ENCODE results near the gene IRAG1.
"Not testable (repeated sequence)": the region's sequence is repeated elsewhere in the genome, so short reads cannot be mapped to it uniquely, and the experiment has no call there.

The IRAG1 gene

DNA sequence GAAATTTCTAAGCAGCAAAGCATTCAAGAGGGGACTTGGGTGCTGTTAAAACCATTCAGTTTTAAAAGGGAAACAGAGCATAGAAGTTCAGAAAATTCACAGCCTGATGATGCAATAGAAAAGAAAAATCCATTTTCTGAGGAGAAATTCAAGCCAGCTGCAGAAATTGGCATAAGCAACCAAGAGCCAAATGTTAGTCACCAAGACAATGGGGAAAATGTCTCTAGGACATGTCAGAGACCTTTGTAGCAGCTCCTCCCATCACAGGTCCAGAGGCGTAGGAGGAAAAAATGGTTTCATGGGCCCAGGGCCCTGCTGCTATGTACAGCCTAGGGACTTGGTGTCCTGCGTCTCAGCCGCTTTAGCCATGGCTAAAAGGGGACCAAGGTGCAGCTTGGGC, 5.5 kb upstream of the IRAG1 start:
- no peak for DNase-seq

DNA sequence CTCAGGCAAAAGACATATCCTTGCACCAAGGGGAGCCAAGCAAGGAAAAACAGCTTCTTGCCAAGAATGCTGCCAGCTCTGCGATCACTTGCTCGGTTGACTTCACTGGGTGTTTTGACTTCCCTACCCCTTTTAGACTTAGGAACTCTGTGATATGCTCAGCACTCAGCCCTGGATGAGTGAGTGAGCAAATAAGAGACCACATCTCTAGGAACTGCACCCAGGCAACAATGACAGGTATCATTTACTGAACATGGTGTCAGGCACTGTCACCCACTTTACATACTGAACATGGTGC, 3.7 kb upstream of the IRAG1 start:
- DNase-seq, result no peak

DNA sequence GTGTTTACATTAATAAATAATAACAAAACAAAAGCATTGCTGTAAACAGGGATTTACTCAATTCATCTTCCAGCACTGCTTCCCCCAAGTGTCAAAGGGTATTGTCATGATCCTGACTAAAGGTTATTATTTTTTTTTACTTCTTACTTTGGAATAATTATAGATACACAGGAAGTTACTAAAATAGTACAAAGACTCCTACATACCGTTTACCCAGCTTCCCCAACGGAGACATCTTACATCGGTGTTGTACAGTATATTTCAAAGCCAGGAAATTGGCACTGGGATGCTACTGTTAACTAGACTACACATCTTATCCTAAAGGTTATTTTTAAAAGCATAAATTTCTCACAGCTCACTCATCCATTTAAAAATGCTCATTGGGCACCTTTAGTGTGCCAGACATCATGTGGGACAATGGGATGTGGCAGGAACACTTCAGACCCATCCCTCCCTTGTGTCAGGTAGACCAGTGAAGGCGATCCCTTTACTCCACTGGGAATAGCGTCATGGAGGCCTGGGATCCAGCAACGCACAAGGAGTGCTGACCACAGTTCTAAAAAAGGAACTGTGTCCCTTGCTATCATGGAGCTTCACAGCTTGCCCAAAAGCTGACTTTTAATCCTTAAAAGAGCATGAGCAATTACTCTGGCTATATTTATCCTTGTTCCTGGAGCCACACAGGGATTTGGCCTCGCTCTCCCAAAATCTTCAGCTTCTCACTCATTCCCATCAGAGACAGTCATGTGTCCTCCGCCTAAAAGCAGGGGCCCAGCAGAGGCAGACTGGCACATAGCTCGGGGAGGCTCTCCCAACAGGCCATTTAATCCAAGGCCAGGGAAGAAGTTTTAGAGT, 3.1 kb upstream of the IRAG1 start:
- no peak for DNase-seq

DNA sequence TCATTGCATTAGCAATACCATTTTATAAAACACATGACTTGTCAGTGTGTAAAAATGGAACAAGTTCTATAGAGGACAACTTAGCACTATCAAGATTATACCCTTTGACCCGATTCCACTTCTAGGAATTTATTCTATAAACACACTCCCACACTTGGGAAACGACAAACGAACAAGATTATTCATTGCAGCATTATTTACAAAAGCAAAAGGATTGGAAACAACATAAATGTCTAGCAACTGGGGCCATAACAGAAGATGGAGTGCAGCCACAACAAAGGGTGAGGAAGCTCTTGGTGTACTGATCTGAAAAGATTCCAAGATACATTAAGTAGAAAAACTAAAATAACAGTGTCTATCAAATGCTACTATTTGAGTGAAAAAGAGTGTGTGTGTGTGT, 2.3 kb upstream of the IRAG1 start:
- no peak for DNase-seq

DNA sequence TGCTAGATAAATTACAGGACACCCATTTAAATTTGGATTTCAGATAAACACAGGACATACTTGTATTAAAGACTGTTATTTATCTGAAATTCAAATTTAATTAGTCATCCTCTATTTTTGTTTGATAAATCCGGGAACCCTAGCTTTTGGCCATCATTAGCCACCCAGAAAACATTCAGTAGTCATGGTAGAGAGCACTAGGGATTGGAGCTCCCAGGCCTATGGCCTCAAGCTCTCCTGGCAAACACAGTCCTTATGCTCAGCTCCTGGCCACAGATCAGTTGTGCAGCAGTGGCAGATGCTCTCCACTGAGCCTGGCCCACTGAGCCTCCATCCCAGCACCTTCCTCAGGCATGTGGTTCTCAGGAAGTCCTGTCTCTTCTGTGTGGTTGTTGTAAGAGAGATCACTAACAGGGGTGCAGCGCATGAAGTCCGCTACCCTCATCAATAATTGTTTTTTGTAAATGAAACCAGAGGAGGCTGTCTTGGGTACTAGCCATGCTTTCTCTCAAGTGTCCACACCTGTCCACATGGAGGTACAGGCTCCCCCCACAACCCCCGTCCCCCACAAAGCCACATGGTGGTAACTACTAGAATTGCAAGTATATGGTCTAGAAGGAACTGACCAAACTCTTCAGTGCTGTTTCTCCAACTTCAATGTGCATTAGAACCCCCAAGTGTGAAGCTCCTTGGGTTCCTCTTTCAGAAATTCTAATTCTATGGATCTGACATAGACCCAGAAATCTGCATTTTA, 1.1 kb upstream of the IRAG1 start:
- no peak for DNase-seq

DNA sequence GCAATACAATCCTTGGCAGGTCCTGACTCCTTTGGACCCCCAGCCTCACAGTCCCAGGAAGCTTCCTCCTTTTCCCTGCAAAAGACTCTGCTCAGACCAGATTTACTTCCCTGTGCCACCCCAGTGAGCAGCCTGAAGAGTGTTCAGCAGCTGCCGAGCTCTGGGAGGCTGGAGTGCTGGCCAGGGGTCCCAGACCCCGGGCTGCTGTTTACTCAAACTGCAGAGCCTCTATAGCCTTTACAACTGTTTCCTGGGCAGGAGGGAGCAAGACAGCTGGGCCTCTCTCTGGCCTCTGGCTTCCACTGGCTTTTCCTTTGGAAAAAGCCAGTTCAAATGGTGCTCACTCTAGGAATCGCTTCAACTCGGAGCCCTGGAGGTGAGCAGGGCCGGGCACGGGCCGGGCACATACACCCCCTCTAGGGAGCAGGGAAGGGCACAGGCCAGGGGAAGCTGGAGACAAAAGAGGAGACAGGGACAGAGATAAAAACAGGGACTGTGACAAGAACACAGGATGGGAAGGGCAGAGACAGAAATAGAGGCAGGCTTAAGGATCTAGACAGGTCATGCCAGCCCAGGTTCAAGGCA, 932 bp downstream of the IRAG1 start:
- DNase-seq, result no peak

DNA sequence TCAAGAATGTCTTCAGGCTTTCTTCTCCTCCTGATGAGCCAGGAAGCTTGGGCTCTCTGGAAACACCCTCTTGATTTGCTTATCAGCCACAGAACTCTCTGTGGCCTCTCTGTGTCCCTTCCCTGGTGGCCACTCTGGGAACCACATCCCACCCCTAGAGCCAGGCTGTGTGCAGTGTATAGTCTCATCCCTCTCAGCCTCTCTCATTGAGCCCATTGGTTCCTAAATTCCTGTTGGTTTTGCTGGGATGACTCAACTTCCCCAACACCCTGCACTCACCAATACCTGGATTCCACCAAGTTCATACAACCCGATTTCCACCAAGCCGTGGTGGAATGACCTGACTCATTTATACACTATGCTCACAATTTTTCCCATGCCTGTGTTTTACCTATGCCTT, 5.2 kb downstream of the IRAG1 start:
- no peak for DNase-seq

DNA sequence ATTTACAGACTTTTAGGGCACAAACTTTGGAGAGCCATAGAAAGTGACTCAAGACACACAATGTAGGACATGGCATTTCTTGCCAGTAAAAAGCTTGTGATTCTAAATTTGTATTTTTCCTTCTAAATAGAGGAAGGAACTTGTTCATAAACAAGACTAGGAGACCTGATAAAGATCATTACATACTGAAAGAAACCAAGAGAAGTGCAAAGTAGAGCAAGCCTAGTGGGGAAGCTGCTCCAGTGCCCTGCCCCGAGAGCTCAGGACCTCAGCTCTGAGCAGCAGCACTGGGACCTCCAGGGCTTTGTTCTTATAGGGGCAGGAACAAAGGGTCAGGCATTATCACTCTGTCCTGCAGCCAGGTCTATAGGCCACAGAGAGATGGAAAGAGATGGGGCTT, 7.2 kb downstream of the IRAG1 start:
- DNase-seq, result no peak

DNA sequence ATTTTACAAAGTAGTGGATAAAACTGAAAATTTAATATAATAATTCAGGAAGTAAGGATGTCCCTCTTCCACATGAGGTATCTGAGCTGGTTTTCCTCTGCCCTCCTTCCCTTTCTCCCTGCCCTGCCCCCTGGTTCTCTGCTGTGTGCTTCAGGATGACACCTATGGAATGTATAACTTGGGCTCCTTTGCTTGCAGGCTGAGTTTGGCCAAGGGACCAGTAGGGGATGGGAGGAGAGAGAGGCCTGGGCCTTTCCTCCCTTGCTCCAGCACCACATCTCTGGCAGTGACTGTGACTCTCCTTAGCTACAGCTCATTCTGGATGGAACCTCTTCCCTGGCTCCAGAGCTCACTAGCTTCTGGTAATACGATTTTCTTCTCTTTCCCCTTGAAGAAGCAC, 10.1 kb downstream of the IRAG1 start:
- no peak for DNase-seq

DNA sequence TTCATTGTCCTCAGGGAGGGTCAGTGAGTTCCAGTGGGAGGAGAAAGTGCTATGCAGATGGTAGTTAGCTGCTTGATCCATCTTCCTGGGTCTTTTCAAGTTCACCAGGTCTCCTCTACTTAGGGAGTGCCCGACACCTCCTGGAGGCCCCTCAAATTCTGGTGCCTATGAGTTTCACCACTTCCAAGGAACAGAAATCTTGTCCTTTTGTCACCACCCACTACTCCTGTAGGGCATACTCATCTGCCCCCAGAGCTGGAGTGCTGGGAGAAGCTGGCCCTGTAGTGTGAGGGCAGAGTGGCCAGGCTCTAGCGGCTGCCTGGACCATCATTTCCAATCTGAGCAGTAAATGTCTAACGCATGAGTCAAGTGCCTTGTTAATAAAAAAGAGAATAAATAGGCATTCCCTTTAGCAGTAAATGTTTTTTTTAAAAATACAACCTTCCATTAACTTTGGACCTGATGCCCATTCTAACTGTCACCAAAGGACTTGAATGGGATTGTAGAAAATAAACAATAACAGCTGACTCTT, 12.5 kb downstream of the IRAG1 start:
- no peak for DNase-seq

DNA sequence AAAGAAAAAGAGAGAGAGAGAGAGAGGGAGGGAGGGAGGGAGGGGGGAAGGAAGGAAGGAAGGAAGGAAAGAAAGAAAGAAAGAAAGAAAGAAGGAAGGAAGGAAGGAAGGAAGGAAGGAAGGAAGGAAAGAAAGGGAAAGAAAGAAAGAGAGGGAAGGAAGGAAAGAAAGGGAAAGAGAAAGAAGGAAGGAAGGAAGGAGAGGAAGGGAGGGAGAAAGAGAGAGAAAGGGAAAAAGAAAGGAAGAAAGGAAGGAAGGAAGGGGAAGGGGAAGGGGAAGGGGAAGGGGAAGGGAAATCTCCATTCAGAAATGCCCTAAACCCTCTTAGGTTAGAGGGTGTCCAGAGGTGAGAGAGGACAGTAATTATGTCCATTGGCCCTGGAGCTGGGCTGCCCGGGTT, 13.3 kb downstream of the IRAG1 start:
- not testable (repeated sequence) for DNase-seq

DNA sequence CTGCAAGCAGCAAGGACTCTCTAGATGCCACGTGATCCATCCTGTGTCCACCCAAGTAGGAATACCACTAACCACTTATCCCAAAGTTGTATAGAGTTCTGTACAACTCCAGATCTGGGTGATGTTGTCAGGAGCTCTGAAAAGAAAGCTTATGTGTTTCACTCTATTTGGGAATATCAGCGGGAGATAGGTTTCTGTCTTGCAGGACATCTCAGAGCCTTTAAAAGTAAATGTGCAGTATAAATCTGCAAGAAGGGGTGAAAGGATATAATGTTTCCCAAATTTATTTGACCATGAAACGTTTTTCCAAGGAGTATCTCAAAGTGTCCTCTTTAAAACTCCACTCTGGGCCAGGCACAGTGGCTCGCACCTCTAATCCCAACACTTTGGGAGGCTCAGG, 13.9 kb downstream of the IRAG1 start:
- DNase-seq, result no peak

DNA sequence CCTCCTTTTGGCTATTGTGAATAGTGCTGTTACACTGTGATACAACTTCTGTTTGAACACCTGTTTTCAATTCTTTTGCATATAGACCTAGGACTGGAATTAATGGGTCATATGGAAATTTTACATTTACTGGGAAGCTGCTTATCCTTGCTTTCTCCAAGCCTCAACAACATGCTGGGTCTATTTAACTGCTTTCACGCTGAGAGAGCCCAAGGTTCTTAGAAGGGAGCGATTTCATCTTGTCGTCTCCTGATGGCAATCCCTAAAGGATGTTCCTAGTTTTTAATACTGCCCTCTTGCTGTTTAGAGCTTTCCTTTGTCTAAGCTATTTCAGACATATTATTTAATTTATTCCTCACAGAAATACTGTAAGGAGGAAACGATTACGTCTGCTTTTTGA, 15.5 kb downstream of the IRAG1 start:
- no peak for DNase-seq

DNA sequence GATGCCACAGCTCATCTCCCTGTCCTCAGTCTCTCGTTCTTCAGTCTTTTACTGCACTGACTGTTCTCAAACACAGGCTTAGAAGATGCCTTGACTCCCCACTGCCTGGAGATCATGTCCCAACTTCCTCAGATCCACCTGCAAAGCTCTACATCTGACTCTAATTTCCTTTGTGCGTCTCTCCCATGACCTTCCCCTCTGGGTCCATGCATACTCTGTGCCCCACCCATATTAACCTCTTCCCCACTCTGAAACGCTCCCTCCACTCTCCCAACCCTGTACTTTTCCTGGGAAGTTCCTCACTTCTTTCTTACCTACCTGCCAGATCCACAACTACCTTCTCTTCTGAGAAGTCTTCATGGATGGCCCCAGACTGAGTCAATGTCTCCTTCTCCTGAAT, 16.6 kb downstream of the IRAG1 start:
- no peak for DNase-seq

DNA sequence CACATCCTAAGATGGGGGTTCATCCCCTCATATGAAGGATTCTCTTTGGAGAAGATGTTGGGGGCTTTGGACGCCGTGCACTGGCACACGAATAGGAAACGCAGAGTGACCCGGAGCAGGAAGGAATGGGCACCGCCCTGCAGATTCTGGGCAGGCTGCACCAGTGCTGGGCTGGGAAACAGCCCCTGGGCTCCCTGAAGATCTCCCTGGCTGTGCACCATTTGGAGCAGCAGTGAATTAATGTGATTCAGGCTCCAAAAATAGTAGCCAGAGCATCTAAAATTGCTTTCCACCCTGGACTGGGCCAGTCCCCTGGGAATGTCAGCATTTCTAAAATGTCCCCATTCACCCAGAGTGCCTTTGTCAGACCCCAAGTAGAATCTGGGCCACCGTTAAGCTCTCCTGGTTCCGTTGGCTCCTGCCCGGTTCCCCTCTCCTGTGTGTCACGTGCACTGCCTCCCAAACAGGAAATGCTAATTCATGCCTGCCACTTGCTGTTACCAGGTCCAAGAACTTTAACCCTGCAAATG, 18.6 kb downstream of the IRAG1 start:
- no peak for DNase-seq

DNA sequence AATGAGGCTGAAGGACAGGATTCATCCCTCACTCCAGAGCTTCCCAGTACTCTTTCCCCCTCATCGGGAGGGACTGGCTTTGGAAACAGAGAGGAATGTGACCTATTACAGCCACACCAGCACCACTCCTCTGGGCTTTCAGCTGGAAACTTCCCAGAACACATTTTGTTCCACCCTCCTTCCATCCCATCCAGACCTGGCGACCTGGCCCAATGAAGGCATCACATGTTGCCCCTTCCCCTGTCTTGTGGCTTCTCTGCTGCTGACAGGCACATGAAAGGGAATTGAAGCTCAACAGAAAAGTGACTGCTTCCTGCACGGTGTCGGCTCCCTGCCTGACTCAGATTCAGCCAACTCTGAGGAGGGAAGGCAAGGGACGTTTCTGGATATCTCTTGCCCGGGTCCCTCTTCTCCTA, 19.1 kb downstream of the IRAG1 start:
- no peak for DNase-seq

DNA sequence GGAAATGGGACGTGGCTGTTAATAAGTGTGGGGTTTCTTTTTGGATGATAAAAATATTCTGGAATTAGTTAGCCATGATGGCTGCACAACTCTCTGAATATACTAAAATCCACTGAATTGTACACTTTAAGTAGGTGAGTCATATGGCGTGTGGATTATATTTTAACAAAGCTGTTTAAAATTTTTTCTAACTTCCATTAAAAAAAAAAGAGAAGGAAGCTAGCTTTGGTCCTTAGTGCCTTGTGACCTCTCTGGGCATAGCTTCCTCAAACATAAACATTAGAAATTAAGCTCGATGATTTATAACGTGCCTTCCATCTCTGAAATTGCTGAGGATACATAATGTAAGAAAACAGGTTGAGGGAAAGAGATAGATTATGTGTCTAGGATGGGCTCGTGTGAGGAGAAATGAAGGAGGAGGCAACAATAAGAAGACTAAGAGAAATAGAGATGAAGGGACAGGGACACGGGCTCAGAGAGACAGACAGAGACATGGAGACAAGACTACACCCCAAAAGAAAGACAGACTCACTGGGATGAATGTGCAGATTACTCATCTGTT, 20.0 kb downstream of the IRAG1 start:
- DNase-seq, result no peak

DNA sequence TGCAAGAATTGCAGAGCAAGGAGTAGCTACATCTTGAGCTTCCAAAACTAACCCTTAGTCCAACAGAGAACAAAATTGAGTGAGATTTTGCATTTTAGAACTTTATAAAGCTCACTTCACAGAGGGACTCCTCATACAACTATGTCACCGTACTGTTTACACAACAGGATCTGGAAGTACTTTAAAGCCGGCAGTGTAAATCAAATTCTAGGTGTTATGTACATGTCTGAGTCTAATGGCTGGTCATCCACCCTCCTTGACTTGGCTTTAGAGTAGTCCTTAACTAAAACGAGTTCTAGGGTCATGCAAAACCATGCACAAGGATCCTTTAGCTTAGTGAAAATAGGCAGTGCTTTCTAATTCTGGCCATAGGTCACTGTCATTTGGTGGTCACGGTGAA, 23.5 kb downstream of the IRAG1 start:
- peak; percentile 49 for DNase-seq

DNA sequence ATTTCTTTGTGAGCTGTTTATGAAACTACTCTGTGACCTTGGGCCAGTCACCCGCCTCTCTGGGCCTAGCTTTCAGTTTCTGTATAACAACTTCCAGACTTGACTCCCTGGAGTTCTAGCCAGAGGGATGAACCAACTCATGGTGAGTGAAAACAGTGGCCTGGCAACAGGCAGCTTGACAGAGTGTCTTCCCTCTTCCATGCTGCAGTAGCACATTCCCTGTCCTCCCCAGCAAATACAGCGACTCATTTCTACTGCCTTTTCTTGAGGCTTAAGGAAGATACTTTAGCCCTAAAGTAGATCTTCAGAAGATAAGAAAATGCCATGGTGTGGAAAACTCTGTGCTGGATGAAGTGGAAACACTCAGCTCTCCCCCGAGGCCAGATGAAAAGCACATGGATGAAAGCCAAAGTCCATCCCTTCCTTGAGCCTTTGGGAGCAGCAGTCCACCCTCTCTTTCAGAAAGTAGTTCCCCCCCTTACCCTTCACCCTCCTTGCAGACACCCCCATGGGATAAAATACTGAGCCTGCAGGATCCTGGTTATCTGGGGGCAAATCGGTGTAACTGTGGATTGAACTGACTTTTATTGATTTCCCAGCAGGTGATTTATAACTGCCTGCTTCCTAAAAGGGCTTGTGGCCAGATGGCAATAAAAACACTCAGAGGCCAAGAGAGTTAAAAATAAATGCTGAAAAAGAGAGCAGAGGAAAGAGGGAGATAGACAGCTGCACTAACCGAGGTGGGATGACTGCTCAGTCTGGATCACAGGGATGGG, 24.1 kb downstream of the IRAG1 start:
- peak; percentile 90 for DNase-seq

DNA sequence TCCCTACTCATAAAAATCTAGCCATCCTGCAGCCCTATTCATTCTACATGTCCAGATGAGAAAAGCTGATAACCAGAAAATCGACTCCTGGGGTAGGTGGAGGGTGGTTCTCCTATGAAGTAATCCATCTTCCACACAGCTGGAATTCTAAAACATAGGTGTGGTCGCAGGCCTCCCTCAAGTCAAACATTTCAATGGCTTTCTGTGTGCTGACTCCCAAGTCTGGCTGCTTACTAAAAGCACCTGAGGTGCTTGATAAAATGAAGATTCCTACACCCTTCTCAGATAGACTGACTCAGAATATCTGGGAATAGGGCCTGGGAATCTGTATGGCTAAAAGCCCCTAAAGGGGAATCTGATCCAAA, 26.1 kb downstream of the IRAG1 start:
- DNase-seq, result peak; percentile 32

DNA sequence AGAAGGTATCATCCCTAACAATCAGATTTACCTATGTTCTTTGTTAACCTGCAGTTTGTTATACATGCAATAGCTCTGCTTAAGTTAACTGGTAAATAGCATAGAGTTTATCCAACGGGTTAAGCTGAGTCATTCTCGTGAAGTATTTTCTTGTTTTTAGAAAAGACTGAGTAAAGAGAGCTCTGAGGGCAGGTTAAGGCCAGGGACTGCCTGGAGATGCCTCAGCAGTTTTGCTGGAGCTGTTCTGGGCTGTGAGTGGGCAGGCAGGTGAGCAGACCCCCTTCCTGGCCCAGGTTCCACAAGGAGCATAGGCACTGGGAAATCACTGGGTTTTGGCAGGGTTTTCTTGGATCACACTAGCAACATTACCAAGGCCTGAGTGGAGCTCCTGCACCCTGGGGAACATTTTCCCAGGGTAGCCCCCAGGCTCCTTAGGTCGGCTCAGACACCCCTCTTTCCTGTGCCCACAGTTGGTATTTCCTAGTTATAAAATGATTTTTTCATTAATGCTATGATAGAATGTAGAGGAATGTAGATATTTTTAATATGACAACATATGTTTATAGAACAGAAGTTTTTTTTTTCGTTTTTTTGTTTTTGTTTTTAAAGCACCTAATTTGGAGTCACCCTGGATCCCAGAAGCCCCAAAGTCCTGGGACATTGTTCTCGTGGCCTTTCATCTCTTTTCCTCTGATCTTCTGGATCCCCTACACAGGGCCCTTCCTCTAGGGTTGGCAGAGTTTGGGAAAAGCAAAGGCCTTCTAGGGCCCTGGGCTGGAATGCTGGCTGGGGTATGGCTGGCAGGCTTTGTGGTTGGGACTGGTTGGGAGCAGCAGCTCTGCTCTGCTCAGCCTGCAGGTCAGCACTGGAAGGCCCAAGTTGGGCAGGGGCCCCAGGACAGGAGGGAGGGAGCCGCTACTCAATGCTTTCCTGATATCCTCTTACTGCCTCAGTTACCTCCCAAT, 26.7 kb downstream of the IRAG1 start:
- no peak for DNase-seq
